GM20431 (cell line): ENCODE results near the gene TPM2.

Source experiments
- in situ Hi-C: fragments of 300-500 bp; cut with MseI, MboI; formaldehyde crosslinking; loops from one replicate; pipeline ENCODE4 v1.15.0; 2020; ENCODE audit warnings: low sequenced_read_pairs; ENCODE audit not compliant: unreplicated experiment

The TPM2 gene

DNA sequence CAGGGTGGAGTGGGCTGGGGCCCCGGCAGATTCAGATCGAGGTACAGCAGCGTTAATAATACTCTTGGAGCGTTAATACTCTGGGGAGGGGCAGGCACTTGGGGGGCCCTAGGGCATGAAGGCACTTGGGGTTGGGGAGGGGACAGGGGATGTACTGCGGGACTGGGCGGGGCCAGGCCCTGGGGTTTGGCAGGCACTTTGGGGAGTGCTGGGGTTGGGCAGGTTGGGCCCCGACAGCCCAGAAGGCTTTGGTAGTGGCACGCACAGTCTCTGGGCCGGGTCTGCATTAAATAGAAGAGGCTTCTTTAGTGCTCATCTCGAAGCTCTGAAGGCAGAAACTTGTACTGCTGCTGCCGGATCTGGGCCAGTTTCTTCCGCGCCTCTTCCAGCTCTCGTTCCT, 7.8 kb upstream of the TPM2 start:
- in situ Hi-C loops: no loop called here

DNA sequence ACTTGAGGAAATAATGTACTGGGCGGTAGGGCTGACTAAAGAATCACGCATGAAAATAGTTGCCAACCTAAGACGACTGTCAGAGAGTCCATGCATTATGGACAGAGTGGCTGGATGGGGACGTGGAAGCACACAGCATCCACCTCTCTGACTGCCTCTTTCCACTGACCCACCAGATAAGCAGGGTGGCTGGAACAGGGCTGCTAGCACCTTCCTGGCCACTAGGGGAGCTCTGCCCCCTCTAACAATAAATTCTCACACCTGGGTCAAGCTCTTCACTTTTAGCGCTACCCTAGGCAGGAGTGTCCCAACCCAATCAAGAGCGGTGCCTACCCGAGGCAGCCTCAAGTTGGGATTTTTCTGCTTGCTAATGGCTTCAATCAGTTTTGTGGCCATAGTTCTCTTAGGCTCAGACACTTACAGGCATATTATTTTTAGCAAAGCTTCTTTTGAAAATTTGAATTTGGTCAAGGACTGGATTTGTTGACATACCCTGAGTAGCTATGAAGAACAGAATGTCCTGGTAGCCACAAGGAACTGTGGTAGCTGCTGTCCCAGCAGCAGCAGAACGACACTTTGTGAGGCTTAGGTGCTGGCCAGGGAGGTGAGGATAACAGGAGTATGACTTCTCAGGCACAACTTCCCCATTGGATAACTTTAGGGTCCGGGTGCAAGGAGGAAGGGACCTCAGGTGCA, 6.9 kb upstream of the TPM2 start:
- in situ Hi-C loops: no loop called here

DNA sequence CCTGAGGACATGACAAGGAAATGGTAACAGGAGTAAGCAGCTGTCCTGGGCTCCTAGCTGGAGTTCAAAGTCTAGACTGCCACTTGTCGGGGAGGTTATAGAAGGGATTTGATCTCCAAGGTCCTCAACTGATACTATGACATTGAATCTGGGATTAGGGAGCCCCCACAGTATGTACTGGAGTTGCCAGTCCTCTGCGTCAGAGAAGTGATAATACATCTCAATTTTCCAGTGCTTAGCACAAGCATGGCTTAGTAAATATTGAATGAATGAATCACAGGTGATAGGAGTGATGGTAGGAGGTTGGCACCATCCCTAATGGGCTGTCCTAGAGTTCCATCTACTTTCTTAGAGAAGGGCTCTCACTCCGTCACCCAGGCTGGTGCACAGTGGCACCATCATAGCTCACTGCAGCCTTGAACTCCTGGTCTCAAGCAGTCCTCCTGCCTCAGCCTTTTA, 6.2 kb upstream of the TPM2 start:
- in situ Hi-C loops: no loop called here

DNA sequence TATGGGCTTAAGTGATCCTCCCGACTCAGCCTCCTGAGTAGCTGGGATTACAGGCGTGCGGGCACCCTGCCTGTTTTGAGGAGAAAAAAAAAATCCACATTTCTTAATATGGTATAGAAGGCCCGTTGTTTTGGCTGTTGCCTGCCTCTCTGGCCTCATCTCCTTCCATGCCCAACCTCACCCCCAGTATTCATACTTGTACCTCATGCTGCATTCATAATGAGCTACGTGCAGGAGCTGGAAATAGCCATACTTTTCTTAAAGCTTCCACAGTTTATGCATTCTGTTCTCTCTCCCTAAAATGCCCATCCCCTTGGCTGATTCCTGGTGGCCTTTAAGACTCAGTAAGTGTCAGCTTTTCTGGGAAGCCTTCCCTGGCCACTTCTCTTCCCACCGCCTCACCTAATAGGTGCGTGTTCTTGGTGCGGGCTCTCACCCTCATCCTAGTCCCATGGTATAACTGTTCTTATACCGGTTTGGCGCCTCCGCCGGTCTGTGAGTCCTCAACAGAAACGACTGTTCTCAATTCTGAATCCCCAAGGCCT, 2.1 kb upstream of the TPM2 start:
- in situ Hi-C loops: no loop called here

DNA sequence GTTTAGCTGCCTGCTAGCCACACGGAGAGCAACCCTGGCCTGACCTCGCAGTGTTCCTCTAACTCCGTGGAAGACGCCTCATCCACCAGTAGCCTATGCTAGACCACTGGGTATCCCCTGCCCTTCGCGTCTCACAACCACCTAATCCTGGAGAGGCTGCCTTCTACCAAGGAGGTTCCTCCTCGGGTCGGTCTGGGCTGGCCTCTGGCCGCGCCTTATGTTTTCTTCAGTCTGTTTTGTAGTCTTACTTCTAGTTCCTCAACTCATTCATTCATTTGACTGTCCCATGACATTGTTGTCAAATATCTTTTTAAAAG, 1.6 kb upstream of the TPM2 start:
- in situ Hi-C loops: no loop called here

DNA sequence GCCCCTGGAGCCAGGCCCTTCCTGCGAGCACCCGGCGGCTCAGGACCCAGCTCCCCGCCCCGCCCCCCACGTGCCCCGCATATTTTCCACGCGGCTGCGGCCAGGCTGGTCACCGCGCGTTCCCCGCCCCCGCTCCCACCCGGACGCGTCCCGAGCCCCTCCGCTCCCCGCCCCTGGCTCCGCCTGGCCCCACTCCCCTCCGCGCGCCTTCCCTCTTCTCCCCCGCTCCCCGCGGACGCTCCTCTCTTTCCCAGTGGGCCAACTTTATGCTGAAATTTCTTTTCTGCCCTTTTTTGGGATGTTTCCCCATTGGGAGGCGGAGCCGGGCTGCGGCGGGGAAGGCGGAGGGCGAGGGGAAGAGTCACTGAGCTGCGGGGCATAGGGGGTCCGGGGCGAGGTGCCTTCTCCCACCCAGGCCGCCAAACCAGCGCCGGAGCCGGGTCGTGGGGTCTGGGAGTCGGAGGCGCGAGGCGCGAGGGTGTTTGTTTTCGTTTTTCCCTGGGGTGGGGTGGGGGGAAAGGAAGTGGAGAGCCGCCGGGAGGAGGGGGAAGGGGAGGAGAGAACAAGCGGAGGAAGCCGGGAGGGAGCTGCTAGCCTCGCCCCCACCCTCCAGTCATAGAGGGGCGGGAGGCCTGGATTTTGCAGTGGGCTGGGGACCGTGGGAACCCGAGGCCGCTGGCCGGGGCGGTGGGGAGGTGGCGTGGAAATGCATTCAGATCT, 1.0 kb upstream of the TPM2 start:
- in situ Hi-C loops: no loop called here

DNA sequence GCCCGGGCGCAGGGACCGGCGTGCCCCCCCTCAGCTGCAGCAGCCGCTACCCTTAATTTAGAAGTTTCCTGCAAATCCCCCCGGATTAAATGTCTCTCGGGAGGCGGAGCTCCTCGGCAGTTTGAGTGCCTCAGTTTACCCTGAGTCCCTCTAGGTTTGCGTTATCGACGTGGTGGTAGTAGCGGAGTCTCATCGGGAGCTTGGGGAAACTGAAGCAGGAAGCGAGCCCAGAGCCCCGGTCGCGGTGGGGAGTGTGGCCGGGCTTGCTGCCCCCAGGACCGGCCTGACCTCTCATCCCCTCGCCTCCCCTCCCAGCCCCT, 529 bp upstream of the TPM2 start:
- in situ Hi-C loops: no loop called here

DNA sequence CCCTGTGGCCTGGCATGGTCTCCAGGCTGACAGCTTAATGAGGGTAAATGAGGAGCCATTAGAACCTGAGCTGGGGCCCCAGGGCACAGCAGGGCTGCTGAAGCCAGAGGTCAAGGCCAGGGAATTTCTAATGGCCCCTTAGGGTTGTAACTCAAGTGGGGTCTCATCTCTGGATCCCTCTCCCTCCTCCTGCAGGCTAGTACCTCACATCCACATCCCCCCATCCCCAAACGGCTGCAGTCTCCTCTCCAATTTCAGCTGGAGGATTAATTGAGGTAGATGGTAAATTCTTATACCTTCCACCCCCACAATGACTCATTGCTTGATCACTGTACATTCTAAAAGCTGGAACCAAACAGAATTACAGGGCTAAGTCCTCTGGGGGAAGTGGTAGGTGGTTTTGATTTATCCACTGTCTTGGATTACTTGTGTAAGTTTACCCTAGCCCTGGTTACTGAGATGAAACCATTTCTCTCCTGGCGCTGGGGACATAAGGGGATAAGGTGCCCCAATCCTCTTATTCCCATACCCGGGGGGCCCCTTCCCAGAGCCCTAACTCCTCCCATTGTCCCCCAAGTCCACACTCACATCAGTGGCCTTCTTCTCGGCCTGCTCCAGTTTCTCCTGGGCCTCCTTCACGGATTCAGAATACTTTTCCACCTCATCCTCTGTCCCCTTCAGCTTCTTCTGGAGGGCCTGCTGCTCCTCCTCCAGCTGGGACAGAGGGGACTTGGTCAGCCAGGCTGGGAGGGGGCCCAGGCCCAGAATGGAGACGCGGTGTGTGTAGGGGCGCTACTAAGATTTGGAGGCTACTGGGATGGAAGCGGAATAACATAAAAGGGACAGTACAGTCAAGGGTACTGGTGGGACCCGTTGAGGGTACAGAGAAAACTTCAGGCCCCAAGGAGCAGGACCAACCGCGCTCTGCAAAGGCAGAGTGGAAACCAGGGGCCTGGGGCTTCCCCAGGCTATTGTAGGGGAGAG, 875 bp downstream of the TPM2 start:
- in situ Hi-C loops: no loop called here

DNA sequence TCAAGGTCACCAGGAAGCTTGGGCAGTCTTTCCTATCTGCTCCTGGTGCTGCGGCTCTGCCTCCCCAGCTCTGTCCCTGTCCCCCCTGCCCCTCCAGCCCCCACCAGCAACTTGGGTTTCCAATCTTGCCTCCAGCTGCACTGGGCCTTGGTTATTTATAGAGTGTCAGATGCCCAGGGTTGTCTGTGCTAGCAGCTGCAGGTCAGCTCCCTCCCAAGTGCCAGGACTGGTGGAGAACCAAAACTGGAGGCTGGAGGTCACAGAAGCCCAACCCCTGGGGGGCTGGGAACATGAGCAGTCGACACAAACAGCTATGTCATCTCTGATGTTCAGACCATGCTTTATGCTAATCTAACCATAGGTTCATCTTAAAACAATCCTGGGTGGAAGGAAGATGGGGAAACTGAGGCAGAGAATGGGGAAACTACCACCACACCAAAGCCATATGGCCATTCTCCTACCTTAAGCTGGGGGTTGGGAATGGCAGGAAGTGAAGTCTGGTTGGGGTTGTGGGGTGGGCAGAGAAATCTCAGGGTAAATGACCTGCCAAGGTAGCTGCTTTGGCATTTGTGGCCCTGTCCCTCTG, 1.7 kb downstream of the TPM2 start:
- in situ Hi-C loops: no loop called here

DNA sequence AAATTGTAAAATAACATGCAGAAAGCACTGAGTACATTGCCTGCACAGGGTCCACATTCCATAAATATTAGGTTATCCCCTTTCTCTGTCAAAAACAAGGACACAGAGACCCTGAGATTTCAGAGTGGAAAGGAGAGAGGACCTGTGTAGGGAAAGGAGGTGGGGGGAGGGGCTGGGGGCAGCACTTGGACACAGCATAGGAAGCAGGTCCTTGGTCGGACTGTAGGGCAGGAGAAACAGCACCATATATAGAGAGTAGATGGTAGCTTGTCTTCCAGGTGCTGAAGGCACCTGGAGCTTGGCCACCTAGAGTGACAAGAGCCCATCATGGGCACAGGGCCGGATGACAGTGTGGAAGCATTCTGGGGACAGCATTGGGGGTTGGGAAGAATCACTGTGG, 2.4 kb downstream of the TPM2 start:
- in situ Hi-C loops: no loop called here

DNA sequence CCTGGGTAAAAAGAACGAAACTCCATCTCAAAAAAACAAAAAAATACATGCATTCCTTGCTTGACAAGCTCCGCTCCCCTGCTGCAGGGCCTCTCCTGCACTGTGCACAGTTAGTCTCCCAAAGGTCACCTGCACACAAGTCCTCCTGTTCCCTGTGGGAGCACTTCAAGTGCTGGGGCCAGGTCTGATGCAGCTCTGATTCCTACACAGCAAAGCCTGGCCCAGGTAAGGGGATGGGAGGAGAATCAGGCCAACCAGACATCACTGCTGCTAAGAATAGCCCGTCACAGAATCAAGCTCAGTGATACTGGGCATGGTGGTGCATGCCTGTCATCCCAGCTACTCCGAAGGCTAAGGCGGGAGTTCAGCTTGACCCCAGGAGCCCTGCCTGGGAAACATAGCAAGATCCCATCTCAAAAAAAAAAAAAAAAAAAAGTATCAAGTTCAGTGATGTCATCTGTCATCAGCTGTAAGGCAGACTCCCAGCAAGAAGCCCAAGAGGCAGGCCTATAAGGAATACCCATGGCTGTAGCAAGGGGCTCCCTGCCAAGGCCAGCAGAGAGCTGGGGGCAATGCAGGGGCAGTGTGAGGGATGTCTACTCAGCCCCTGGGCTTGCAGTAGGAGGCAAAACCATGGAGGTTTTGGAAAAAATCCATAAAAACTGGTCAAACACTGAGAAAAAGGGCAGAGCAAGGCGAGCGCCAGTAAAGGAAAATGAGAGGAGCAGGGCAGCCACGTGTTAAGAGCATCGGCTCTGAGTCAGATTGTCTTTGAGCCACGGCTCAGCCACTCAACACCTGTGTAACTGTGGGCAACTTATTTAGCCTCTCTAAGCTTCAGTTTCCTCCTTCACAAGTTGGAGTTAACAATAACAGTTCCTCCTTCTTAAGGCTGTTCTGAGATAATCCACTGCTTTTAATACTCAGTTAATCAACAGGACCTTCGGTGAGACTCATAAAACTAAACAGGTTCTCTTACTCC, 3.2 kb downstream of the TPM2 start:
- in situ Hi-C loops: no loop called here

DNA sequence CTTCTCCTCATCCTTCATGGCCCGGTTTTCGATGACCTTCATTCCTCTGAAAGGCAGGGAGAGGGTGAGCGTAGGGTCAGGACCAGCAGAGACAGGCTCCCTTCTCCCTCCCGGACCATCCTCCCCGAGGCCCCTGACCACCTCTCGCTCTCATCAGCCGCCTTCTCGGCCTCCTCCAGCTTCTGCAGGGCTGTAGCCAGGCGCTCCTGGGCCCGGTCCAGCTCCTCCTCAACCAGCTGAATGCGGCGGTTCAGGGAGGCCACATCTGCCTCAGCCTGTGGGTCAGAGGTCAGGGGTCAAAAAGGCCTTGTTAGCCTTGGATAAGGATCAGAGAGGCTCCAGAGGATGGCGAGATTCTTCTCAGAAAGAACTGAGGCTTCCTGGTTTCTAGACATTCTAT, 4.2 kb downstream of the TPM2 start:
- in situ Hi-C loops: no loop called here

DNA sequence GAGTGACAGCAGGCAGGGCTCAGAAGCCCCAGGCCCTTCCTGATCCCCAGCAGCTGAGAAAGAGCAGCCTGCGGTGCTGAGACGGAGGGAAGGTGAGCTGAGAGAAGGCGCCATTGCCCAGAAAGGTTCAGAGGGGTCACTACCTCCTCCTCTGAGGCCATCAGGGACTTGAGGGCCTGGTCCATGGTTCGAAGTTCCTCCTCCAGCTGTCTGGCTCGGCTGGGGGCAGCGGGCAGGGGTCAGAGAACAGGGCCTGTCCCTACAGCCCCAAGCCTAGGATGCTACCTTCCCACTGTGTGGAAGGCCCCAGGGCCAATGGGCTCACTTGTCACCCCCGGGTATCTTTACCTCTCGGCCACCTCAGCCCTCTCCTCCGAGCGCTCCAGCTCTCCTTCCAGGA, 4.8 kb downstream of the TPM2 start:
- in situ Hi-C loops: no loop called here

DNA sequence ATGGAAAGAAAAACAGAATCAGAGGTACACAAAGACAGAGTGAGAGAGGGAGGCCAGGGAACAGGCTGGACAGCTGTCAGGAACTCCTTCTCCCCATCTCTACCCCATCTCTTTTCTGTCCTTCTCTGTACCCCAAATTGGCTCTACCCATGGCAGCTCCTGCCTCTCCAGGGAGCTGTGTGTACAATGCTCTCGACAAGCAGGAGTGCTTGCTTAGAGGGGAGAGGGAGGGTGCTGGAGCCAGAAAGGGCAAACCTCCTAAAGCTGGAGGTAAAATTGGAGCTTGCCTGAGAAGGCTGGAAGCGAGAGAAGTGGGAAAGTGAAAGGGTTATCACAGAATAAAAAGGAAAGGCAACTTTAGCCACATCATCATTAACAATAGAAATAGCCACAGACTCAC, 6.4 kb downstream of the TPM2 start:
- in situ Hi-C loops: no loop called here

DNA sequence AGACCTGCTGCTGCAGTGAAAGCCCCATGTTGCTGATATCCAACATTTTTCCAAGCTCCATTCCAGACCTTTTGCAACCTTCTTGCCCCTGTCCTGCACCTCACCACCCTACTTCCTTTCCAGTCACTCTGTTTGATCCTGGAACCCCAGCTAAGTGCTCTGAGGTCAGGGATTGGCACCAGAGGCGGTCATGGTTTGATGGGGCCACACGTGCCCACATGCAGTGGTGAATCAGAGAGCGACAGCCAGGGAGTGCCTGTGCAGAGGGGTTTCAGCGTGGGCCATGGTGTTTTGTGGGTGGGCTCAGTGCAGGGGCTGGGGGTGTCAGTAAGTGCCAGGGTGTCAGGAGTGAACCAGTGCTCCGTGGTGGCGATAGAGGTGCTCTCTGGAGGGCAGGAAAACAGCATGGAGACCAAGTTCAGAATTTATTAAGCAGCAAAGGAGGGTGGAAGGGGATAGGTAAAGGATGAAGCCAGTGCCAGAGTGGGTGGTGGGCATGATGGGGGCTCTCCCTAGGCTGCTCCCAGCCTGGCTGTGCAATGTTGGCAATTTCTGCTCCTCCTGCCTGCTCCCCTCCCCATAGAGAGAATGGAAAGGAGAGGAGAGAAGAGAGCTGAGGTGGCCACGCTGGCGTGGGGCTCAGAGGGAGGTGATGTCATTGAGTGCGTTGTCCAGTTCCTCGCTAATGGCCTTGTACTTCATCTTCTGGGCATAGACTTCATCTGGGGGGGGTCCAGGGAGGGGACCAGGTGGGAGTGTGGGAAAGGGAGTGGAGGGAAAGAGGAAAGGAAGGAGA, 7.0 kb downstream of the TPM2 start:
- in situ Hi-C loops: no loop called here

DNA sequence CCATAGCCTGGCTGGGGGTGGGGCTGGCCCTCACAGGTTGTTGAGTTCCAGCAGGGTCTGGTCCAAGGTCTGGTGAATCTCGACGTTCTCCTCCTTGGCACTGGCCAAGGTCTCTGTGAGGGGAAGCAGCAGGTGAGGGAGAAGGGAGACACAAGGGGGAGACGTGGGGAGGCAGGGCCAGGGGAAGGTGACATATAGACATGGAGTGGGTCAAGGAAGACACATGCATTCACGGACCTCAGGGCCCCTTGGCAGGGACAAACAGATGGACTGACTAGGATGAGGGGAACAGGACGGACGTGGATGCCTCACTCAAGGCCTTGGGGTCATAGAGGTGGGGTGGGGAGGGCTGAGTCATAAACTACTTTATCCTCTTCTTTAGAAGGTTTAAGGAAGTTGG, 7.7 kb downstream of the TPM2 start:
- in situ Hi-C loops: no loop called here

DNA sequence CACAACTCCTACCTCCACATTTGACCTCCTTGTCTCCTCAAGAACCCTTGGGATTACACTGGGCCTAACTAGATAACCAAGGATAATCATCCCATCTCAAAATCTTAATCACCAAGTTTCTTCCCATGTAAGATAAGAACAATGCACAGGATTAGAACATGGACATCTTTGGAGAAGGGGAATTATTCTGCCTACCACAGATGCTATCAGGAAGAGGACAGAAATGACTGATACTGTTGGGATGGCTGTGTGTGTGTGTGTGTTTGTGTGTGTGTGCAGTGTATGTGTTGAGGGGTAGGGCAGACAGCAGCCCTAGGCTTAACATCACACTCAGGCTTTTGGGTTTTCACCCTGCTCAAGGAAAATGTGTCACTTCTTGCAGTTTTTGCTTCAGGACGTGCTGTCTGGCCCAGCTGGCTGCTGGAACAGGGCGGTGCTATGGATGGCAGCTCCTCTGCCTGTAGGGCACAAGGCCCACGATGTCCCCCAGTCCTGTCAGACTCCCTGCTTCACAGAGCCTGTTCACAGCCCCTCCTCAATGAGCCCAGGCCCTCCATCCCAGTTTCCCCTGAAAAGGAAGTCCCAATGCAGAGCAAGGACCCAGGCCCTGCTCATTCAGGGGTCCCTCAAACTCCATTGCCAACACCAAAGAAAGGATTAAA, 8.3 kb downstream of the TPM2 start:
- in situ Hi-C loops: no loop called here
